ENCODE data around the gene TRIM27.
"Not testable (repeated sequence)": the region's sequence is repeated elsewhere in the genome, so short reads cannot be mapped to it uniquely, and the experiment has no call there.

TRIM27 gene, protein sequence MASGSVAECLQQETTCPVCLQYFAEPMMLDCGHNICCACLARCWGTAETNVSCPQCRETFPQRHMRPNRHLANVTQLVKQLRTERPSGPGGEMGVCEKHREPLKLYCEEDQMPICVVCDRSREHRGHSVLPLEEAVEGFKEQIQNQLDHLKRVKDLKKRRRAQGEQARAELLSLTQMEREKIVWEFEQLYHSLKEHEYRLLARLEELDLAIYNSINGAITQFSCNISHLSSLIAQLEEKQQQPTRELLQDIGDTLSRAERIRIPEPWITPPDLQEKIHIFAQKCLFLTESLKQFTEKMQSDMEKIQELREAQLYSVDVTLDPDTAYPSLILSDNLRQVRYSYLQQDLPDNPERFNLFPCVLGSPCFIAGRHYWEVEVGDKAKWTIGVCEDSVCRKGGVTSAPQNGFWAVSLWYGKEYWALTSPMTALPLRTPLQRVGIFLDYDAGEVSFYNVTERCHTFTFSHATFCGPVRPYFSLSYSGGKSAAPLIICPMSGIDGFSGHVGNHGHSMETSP

DNA sequence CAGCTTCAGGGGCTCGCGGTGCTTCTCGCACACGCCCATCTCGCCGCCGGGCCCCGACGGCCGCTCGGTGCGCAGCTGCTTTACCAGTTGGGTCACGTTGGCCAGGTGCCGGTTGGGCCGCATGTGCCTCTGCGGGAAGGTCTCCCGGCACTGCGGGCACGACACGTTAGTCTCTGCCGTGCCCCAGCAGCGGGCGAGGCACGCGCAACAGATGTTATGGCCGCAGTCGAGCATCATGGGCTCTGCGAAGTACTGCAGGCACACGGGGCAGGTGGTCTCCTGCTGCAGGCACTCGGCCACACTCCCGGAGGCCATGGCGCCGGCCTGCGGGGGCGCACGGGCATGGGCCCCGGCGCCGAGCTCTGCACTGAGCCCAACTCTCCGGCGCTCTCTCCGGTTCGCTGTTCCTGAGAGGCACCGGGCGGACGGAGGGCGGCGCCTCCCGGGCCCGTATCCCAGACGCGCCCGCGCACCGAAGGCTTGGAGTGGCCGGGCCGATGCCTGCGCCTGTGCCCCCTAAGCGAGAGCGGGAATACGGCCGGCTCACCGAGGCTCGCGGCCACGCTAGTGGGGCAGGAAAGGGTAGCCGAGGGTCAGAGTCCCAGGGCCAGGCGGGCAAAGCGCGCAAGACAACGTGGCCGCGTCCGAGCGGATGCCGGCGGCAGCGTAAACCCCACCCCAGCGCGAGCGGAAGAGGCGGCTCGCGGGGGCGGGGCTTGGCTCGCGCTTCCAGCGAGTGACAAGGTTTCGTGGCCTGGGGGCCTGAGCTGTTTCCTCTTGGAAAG lies at the start of gene TRIM27:
Gene TRIM27, minus strand, starts transcription at position 668 of the 785 bp plus-strand sequence. Its CDS starts 353 bp downstream, at position 315.
- DNase-seq (ENCODE audit: low read depth in 2 of 2), result peak; percentile 43 to 72

DNA sequence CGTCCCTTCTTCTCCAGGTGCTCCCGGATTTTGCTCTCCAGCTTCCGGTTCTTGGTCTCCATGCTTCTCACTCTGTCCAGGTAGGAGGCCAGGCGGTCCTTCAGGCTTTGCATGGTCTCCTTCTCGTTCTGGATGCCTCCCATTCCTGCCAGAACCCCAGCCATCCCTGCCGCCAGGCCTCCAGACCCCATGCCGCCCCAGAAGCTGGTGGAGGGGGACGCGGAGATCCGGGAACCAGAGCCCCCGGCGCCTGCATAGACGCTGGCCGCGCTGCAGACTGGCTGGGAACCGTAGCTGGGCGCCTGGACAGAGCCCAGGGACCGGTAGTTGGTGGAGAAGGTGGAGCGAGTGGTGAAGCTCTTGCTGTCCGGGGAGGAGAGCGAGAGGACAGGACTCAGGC lies 46.3 kb upstream of the TRIM27 start:
- DNase-seq (ENCODE audit: low read depth in 2 of 2), result not testable (repeated sequence)

DNA sequence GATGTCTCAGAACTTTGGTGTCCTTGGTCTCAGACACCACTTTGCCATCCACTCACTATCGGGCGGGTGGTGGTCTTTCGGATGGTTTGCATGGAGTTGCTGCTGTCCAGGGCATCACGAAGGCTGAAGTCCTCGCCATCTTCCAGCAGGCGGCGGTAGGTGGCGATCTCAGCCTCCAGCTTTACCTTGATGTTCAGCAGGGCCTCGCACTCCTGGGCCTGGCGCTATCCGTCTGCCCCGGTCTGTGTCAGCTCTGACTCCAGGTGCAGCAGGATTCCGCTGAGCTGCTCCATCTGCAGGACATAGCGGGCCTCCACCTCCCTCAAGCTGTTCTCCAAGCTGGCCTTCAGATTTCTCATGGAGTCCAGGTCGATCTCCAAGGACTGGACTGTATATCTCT lies 45.3 kb upstream of the TRIM27 start:
- DNase-seq (ENCODE audit: low read depth in 2 of 2), result no peak

GRCh38 chr6:28968476-28968875 lies 44.7 kb upstream of the TRIM27 start:
- DNase-seq (ENCODE audit: low read depth in 2 of 2), result no peak

DNA sequence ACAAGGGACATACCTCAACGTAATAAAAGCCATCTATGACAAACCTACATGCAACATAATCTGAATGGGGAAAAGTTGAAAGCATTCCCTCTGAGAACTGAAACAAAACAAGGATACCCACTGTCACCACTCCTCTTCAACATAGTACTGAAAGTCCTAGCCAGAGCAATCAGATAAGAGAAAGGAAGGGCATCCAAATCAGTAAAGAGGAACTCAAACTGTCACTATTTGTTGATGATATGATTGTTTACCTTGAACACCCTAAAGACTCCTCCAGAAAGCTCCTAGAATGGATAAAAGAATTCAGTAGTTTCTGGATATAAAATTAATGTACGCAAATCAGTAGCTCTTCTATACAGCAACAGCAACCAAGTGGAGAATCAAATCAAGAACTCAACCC lies 41.9 kb upstream of the TRIM27 start:
- no peak for DNase-seq (ENCODE audit: low read depth in 2 of 2)

DNA sequence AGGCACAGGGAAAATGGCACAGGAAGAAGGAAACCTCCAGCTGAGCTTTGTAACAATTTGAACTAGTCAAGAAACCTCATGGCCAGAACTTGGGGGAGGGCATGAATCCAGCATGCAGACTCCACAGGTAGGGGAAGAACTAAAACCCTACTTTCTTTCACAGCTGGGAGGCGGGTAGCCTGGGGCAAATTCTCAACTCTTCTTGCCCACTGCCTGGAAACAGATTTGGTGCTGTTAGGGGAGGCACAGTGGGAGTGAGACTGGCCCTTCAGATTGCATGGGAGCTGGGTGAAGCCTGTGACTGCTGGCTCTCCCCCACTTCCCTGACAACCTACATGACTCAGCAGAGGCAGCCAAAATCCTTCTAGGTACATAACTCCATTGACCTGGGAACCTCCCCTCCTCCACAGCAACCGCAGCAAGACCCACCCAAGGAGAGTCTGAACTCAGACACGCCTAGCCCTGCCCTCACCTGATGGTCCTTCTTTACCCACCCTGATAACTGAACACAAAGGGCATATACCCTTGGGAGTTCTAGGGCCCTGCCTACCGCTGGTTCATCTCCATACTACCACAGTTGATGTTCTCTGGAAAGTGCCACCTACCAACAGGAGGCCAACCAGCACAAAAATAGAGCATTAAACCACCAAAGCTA lies 37.2 kb upstream of the TRIM27 start:
- no peak for DNase-seq (ENCODE audit: low read depth in 2 of 2)

- not testable (repeated sequence) for DNase-seq (ENCODE audit: low read depth in 2 of 2)
Observed at GRCh38 chr6:28958561-28959243, 34.9 kb upstream of the TRIM27 start.

- not testable (repeated sequence) for DNase-seq (ENCODE audit: low read depth in 2 of 2)
Observed at GRCh38 chr6:28957795-28958314, 34.1 kb upstream of the TRIM27 start.

- no peak for DNase-seq (ENCODE audit: low read depth in 2 of 2)
Observed at GRCh38 chr6:28956331-28956730, 32.5 kb upstream of the TRIM27 start.

- DNase-seq (ENCODE audit: low read depth in 2 of 2), result no peak
Observed at GRCh38 chr6:28953585-28954258, 29.9 kb upstream of the TRIM27 start.

DNA sequence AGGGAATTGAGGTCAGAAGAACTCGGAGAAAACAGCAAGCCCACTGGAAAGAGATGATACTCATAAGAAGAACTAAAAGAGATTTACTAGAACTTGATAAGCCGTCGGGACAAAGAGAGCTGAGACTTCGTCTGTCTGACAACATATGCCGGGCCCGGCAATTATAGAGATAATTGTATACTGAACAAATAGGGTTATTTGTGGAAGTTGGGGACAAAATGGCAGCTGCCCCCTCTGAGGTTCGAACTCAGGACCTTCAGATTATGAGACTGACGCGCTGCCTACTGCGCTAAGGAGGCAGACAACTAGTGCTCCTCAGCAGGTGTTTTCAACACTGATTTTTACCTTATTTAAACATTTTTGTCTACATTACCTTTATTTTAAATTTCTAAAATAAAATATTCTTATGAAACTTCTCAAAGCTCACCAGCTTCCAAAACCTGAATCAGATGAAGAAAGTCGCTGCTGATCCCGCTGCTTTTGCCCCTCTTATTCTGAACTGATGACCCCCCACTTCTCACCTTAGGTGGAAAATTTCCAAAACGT lies 29.3 kb upstream of the TRIM27 start:
- peak in 1 of 2 donors; percentile 36 for DNase-seq (ENCODE audit: low read depth in 2 of 2)

- DNase-seq (ENCODE audit: low read depth in 2 of 2), result not testable (repeated sequence)
Observed at GRCh38 chr6:28949656-28950195, 25.9 kb upstream of the TRIM27 start.

- DNase-seq (ENCODE audit: low read depth in 2 of 2), result no peak
Observed at GRCh38 chr6:28948782-28949486, 25.1 kb upstream of the TRIM27 start.

- no peak for DNase-seq (ENCODE audit: low read depth in 2 of 2)
Observed at GRCh38 chr6:28947831-28948270, 24.1 kb upstream of the TRIM27 start.

DNA sequence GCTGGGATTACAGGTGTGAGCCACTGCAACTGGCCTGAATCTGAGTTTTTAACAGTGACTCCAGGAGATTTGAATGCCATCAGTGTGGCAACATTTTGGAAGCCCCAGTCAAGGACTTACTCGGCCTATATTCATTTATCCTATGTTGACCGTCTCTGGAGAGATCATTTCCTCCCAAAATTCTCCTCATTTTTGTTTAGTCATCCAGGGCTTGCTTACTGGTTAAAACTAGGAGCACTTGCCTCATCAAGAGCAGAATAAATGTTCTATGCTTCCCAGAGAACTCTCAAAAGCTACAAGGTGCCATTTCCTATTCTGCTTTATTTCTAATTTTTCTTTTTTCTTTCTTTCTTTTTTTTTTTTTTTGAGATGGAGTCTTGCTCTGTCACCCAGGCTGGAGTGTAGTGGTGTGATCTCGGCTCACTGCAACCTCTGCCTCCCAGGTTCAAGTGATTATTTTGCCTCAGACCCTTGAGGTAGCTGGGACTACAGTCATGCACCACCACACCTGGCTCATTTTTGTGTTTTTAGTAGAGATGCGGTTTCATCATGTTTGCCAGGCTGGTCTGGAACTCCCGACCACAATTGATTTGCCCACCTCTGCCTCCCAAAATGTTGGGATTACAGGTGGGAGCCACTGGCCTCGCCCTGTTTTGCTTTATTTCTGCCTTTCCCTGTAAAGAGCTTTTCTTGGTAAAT lies 23.4 kb upstream of the TRIM27 start:
- DNase-seq (ENCODE audit: low read depth in 2 of 2), result no peak

- DNase-seq (ENCODE audit: low read depth in 2 of 2), result no peak
Observed at GRCh38 chr6:28945349-28945748, 21.6 kb upstream of the TRIM27 start.

DNA sequence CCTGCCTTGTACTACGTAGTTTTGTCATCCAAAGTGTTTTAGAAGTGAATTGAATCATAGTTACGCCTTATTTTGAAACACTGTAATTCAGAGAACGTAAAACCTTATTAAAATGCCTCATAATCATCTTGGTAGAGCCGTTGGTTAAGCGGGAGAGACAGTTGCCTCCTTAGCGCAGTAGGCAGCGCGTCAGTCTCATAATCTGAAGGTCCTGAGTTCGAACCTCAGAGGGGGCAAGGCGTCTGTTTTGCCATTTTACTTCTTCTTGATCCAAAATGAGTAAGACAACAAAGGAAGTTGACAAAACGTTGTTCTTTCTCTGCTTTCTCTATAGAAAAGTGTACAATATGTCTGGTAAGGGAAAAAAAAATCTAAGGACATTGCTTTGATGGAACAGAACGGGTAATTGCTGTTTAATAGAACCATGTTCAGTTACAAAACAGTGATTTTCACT lies 20.7 kb upstream of the TRIM27 start:
- peak; percentile 33 to 64 for DNase-seq (ENCODE audit: low read depth in 2 of 2)

DNA sequence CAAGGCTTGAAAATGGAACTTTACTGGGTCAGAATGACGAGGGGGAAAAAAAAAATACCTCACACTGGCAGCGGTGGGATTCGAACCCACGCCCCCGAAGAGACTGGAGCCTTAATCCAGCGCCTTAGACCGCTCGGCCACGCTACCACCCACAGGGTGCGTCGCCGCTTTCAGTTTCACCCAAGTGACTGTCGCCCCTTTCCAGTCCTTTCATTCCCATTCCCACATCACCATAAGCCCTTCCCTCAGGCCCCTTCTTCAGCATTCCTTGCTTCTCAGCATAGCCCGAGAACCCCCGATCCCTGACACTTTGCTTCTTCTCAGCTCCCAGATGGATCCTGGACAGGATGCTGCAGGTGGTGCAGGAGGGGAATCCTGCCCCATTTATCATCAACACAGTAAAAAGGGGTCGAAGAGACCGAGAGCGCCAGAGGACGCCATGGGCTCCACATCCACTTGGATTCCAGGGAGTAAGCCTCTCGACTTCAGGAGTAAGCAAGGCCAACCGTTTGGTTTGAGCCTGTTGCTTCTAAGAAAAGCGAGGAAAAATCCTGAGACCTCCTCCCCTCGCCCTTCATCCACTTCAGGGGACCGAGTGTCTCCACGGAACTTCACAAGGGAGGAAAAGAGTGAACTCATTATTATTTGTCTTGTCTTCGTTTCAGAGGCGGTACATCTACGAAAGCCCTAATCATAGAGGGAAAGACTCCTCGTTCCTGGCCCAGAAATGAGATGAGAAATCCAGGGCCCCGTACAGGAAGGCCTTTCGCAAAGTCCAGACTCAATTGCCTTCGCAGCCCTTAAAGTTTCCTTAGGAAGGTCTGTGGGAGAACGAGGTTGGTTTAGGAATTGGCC lies 20.0 kb upstream of the TRIM27 start:
- peak; percentile 32 for DNase-seq (ENCODE audit: low read depth in 2 of 2)
